ENCODE results near the gene SNCAIP. TPM values are rescaled to one million over a fixed set of nuclear protein-coding genes. Genes with fewer than 3 reads are reported as not detected.

SNCAIP gene
- total RNA-seq, 1 experiment from 2014 or later, result 0.16 TPM

- no peak for DNase-seq (ENCODE audit: low read depth in 1 of 2, low spot score in 2 of 2)
- no peak overlapping the region for H3K27ac ChIP-seq
- no peaks in the 10 kb centered on the region for H3K36me3 ChIP-seq
- no peaks in the 10 kb centered on the region for H3K9me3 ChIP-seq (replicated peaks)
- H3K27me3 ChIP-seq (replicated peaks), result 0 out of 2 replicates have a peak, but pooled peaks cover 4% of the 10 kb centered on the region
- no peaks in the 10 kb centered on the region for H3K4me1 ChIP-seq (replicated peaks)
- H3K4me3 ChIP-seq, result no peak overlapping the region
Observed at GRCh38 chr5:122439645-122440044, 127.6 kb downstream of the SNCAIP start.

- Histone ChIP-seq H3K27ac (no peak overlapping the region), H3K27me3 (replicated peaks) (no peaks in the 10 kb centered on the region), H3K9me3 (replicated peaks) (no peaks in the 10 kb centered on the region), H3K36me3 (no peaks in the 10 kb centered on the region), H3K4me3 (no peak overlapping the region), H3K4me1 (replicated peaks) (no peaks in the 10 kb centered on the region)
- DNase-seq (ENCODE audit: low read depth in 1 of 2, low spot score in 2 of 2), result no peak
Observed at GRCh38 chr5:122442938-122443337, 130.9 kb downstream of the SNCAIP start.

DNA sequence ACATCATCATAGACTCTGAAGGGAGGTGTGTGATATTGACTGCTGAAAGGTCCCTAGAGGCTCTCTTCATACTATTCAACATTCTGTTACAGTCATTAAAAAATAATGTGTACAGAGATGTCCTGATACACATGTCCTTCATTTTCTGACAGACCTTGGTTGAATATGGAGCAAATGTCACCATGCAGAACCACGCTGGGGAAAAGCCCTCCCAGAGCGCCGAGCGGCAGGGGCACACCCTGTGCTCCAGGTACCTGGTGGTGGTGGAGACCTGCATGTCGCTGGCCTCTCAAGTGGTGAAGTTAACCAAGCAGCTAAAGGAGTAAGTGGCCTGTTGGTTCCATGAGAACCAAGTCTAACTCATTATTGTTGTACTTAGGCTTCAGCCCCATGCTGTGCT is 132.4 kb downstream of the SNCAIP start:
- no peak for DNase-seq (ENCODE audit: low read depth in 1 of 2, low spot score in 2 of 2)
- Histone ChIP-seq H3K9me3 (replicated peaks) (no peaks in the 10 kb centered on the region), H3K27ac (no peak overlapping the region), H3K4me3 (no peak overlapping the region), H3K36me3 (no peaks in the 10 kb centered on the region), H3K4me1 (replicated peaks) (no peaks in the 10 kb centered on the region), H3K27me3 (replicated peaks) (no peaks in the 10 kb centered on the region)

GRCh38 chr5:122445070-122445469 is 133.0 kb downstream of the SNCAIP start:
- H3K9me3 ChIP-seq (replicated peaks), result no peaks in the 10 kb centered on the region
- DNase-seq (ENCODE audit: low read depth in 1 of 2, low spot score in 2 of 2), result no peak
- H3K27me3 ChIP-seq (replicated peaks), result no peaks in the 10 kb centered on the region

DNA sequence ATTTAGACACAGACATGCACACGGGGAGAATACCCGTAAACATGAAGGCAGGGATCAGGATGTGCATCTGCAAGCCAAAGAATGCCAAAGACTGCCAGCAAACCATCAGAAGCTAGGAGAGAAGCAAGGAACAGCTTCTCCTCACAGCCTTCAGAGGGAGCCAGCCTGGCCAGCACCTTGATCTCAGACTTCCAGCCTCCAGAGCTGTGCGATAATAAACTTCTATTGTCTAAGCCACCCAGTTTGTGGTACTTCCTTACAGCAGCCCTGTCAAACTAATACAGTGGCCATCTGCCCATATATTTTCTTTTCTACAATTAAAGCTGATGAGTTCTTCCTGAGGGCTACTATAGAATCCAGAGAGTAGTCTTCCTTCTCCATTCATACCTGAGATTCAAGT is 135.0 kb downstream of the SNCAIP start:
- DNase-seq (ENCODE audit: low read depth in 1 of 2, low spot score in 2 of 2), result no peak
- Histone ChIP-seq H3K27me3 (replicated peaks) (0 out of 2 replicates have a peak, but pooled peaks cover 3% of the 10 kb centered on the region), H3K9me3 (replicated peaks) (no peaks in the 10 kb centered on the region), H3K27ac (no peak overlapping the region), H3K36me3 (no peaks in the 10 kb centered on the region), H3K4me3 (no peak overlapping the region), H3K4me1 (replicated peaks) (no peaks in the 10 kb centered on the region)

More at GRCh38 chr5:122445070-122445469, 133.0 kb downstream of the SNCAIP start:
- H3K4me1 ChIP-seq (replicated peaks), result no peaks in the 10 kb centered on the region
- no peak overlapping the region for H3K27ac ChIP-seq
- H3K4me3 ChIP-seq, result no peak overlapping the region
- H3K36me3 ChIP-seq, result no peaks in the 10 kb centered on the region

DNA sequence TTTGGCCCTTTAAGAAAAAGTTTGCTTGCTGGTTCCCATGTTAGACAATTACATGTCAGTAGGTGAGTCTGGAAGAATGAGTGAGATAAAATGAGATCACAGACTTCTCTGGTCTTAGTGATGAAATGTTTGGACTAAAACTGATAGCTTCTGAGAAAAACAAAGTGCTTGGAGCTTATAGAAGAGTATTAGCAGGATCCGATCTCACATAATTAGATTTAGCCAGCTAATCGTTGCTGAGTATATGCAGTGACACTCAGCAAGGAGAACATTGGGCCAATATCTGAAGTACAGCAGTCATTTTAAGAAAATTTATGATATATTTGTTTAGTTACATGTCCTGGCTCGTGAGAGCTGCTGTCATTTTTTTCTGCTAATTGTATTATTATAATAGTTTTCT is 135.8 kb downstream of the SNCAIP start:
- H3K36me3 ChIP-seq, result no peaks in the 10 kb centered on the region
- H3K4me3 ChIP-seq, result no peak overlapping the region
- H3K27me3 ChIP-seq (replicated peaks), result 0 out of 2 replicates have a peak, but pooled peaks cover 3% of the 10 kb centered on the region

GRCh38 chr5:122454541-122454940 is 142.5 kb downstream of the SNCAIP start:
- no peak overlapping the region for H3K27ac ChIP-seq
- no peaks in the 10 kb centered on the region for H3K36me3 ChIP-seq
- H3K27me3 ChIP-seq (replicated peaks), result 0 out of 2 replicates have a peak, but pooled peaks cover 6% of the 10 kb centered on the region
- DNase-seq (ENCODE audit: low read depth in 1 of 2, low spot score in 2 of 2), result no peak
- no peaks in the 10 kb centered on the region for H3K4me1 ChIP-seq (replicated peaks)
- no peak overlapping the region for H3K4me3 ChIP-seq
- H3K9me3 ChIP-seq (replicated peaks), result no peaks in the 10 kb centered on the region

More for the DNA sequence above, 135.8 kb downstream of the SNCAIP start:
- Histone ChIP-seq H3K9me3 (replicated peaks) (no peaks in the 10 kb centered on the region), H3K4me1 (replicated peaks) (no peaks in the 10 kb centered on the region), H3K27ac (no peak overlapping the region)
- no peak for DNase-seq (ENCODE audit: low read depth in 1 of 2, low spot score in 2 of 2)

- H3K9me3 ChIP-seq (replicated peaks), result no peaks in the 10 kb centered on the region
- DNase-seq (ENCODE audit: low read depth in 1 of 2, low spot score in 2 of 2), result no peak
- 0 out of 2 replicates have a peak, but pooled peaks cover 6% of the 10 kb centered on the region for H3K27me3 ChIP-seq (replicated peaks)
- H3K27ac ChIP-seq, result no peak overlapping the region
- no peaks in the 10 kb centered on the region for H3K36me3 ChIP-seq
- H3K4me1 ChIP-seq (replicated peaks), result no peaks in the 10 kb centered on the region
- H3K4me3 ChIP-seq, result no peak overlapping the region
Observed at GRCh38 chr5:122455939-122456338, 143.9 kb downstream of the SNCAIP start.

GRCh38 chr5:122457178-122457826 is 145.3 kb downstream of the SNCAIP start:
- Histone ChIP-seq H3K4me1 (replicated peaks) (no peaks in the 10 kb centered on the region), H3K36me3 (no peaks in the 10 kb centered on the region), H3K9me3 (replicated peaks) (no peaks in the 10 kb centered on the region), H3K4me3 (no peak overlapping the region), H3K27ac (no peak overlapping the region), H3K27me3 (replicated peaks) (peaks cover 7% of the 10 kb centered on the region; the same call in 1 of the 2 replicates)
- no peak for DNase-seq (ENCODE audit: low read depth in 1 of 2, low spot score in 2 of 2)

GRCh38 chr5:122458278-122458872 is 146.3 kb downstream of the SNCAIP start:
- H3K4me1 ChIP-seq (replicated peaks), result no peaks in the 10 kb centered on the region
- no peak overlapping the region for H3K4me3 ChIP-seq
- peak in 1 of 2 experiments; percentile 24 for DNase-seq (ENCODE audit: low read depth in 1 of 2, low spot score in 2 of 2)
- H3K36me3 ChIP-seq, result no peaks in the 10 kb centered on the region
- H3K9me3 ChIP-seq (replicated peaks), result no peaks in the 10 kb centered on the region
- peaks cover 7% of the 10 kb centered on the region; the same call in 1 of the 2 replicates for H3K27me3 ChIP-seq (replicated peaks)
- no peak overlapping the region for H3K27ac ChIP-seq

DNA sequence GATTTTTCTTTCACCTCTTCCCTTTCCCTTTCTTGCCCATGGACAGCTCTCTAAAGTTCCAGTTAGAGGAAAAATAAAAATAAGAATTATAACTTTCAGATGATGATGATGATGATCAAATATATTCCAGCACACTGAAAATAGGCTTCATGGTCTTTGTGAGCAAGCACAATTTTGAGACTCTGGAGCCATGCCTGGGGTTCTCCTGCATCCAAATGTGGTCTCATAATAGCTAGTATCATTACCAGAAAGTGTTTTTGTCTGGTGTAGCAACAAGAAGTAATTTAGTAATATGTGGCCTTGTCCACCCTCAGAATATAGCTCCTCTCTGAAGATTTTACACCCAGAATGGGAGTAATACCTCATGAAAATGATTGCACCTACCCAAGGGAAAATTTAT is 150.4 kb downstream of the SNCAIP start:
- Histone ChIP-seq H3K4me3 (no peak overlapping the region), H3K9me3 (replicated peaks) (no peaks in the 10 kb centered on the region), H3K27me3 (replicated peaks) (peaks cover 4% of the 10 kb centered on the region; the same call in 1 of the 2 replicates), H3K4me1 (replicated peaks) (no peaks in the 10 kb centered on the region), H3K36me3 (no peaks in the 10 kb centered on the region), H3K27ac (no peak overlapping the region)
- no peak for DNase-seq (ENCODE audit: low read depth in 1 of 2, low spot score in 2 of 2)

GRCh38 chr5:122463221-122463620 is 151.2 kb downstream of the SNCAIP start:
- Histone ChIP-seq H3K4me1 (replicated peaks) (no peaks in the 10 kb centered on the region), H3K36me3 (no peaks in the 10 kb centered on the region), H3K27me3 (replicated peaks) (peaks cover 4% of the 10 kb centered on the region; the same call in 1 of the 2 replicates), H3K9me3 (replicated peaks) (no peaks in the 10 kb centered on the region), H3K4me3 (no peak overlapping the region), H3K27ac (no peak overlapping the region)
- DNase-seq (ENCODE audit: low read depth in 1 of 2, low spot score in 2 of 2), result no peak

GRCh38 chr5:122464191-122464590 is 152.2 kb downstream of the SNCAIP start:
- H3K4me1 ChIP-seq (replicated peaks), result no peaks in the 10 kb centered on the region
- peaks cover 4% of the 10 kb centered on the region; the same call in 1 of the 2 replicates for H3K27me3 ChIP-seq (replicated peaks)
- no peaks in the 10 kb centered on the region for H3K36me3 ChIP-seq
- no peak overlapping the region for H3K27ac ChIP-seq
- H3K9me3 ChIP-seq (replicated peaks), result no peaks in the 10 kb centered on the region
- DNase-seq (ENCODE audit: low read depth in 1 of 2, low spot score in 2 of 2), result no peak
- H3K4me3 ChIP-seq, result no peak overlapping the region

GRCh38 chr5:122465031-122465577 is 153.1 kb downstream of the SNCAIP start:
- Histone ChIP-seq H3K4me1 (replicated peaks) (no peaks in the 10 kb centered on the region), H3K4me3 (no peak overlapping the region), H3K36me3 (no peaks in the 10 kb centered on the region), H3K9me3 (replicated peaks) (no peaks in the 10 kb centered on the region), H3K27me3 (replicated peaks) (peaks cover 4% of the 10 kb centered on the region; the same call in 1 of the 2 replicates), H3K27ac (no peak overlapping the region)
- DNase-seq (ENCODE audit: low read depth in 1 of 2, low spot score in 2 of 2), result no peak
